ENCODE results near the gene ADCY9. TPM values are rescaled to one million over a fixed set of nuclear protein-coding genes. Genes with fewer than 3 reads are reported as not detected.
A peak's percentile ranks its signal among the peaks of the same experiment; 100 is the strongest.
"Not testable (repeated sequence)": the region's sequence is repeated elsewhere in the genome, so short reads cannot be mapped to it uniquely, and the experiment has no call there.

The ADCY9 gene
- total RNA-seq, result 1 to 10 TPM; 6.2 to 6.5 TPM
- polyA plus RNA-seq, result under 1 TPM; 0.20 to 0.75 (median 0.71) TPM
- total RNA-seq, result 13.7 to 23.0 (median 18.3) reads per million in 6 experiments

- peak; percentile 55 to 85 (median 74) for DNase-seq
- H3K36me3 Mint-ChIP-seq, result peaks cover 0 to 3% (median 0%) of the 10 kb centered on the region in 3 donors
- peak; percentile 60 to 68 for ATAC-seq
- H3K27ac Mint-ChIP-seq, result peak within 1 kb of the TSS; percentile 61 to 90 (median 76)
- H3K27me3 Mint-ChIP-seq, result peaks cover 0 to 4% (median 3%) of the 10 kb centered on the region in 5 donors
- H3K4me1 Mint-ChIP-seq, result peaks cover 18 to 40% (median 38%) of the 10 kb centered on the region in 4 donors
- no peaks in the 10 kb centered on the region for H3K9me3 Mint-ChIP-seq
- POLR2A ChIA-PET, result interaction anchor here (0.6 to 1.8 kb wide), 3 partner anchors 137 to 399 kb away, joined by 3 to 5 read pairs (median 3); partner anchors contain the start of genes TFAP4 and TRAP1
- H3K4me3 Mint-ChIP-seq, result peak within 1 kb of the TSS; percentile 77 to 92 (median 87)
Observed at GRCh38 chr16:4116325-4117249, at the start of gene ADCY9. ADCY9 (minus strand) TSS chr16:4116442; CDS start chr16:4115442, 1,000 bp downstream.

GRCh38 chr16:4160658-4161430 lies 44.6 kb upstream of the ADCY9 start:
- no peak overlapping the region for H3K4me3 Mint-ChIP-seq
- ATAC-seq (no peak), DNase-seq (no peak)
- H3K36me3 Mint-ChIP-seq, result no peaks in the 10 kb centered on the region
- peaks cover 0 to 4% (median 0%) of the 10 kb centered on the region in 9 donors for H3K9me3 Mint-ChIP-seq
- peaks cover 0 to 1% (median 0%) of the 10 kb centered on the region in 4 donors for H3K4me1 Mint-ChIP-seq
- H3K27me3 Mint-ChIP-seq, result peaks cover 0 to 2% (median 0%) of the 10 kb centered on the region in 5 donors
- POLR2A ChIA-PET, result no interaction called here
- no peak overlapping the region for H3K27ac Mint-ChIP-seq

DNA sequence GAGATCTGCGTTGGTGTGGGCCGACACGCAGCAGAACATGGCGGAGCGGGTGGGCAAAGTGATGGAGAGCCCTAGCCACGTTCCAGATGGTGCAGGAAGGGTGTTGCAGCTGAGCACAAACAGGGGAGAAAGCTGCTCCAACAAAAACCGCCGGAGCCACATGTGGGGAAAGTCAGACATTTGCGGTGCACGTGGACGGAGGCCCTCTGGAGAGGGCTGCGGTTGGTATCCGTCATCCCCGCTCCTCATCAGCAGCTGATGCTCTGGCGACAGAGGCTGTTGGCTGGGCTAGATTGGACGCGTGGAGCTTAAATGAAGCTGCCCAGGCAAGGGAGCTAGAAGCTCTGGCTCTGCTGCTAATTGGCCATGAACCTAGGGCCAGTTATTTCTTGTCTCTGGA lies 43.5 kb upstream of the ADCY9 start:
- Mint-ChIP-seq H3K4me3 (no peak overlapping the region), H3K27me3 (peaks cover 0 to 3% (median 0%) of the 10 kb centered on the region in 5 donors), H3K36me3 (no peaks in the 10 kb centered on the region), H3K4me1 (peaks cover 0 to 1% (median 0%) of the 10 kb centered on the region in 4 donors), H3K9me3 (peaks cover 0 to 4% (median 0%) of the 10 kb centered on the region in 9 donors), H3K27ac (peak overlapping the region in 1 of 10 donors; percentile 37)
- DNase-seq (no peak), ATAC-seq (no peak)
- POLR2A ChIA-PET, result no interaction called here

DNA sequence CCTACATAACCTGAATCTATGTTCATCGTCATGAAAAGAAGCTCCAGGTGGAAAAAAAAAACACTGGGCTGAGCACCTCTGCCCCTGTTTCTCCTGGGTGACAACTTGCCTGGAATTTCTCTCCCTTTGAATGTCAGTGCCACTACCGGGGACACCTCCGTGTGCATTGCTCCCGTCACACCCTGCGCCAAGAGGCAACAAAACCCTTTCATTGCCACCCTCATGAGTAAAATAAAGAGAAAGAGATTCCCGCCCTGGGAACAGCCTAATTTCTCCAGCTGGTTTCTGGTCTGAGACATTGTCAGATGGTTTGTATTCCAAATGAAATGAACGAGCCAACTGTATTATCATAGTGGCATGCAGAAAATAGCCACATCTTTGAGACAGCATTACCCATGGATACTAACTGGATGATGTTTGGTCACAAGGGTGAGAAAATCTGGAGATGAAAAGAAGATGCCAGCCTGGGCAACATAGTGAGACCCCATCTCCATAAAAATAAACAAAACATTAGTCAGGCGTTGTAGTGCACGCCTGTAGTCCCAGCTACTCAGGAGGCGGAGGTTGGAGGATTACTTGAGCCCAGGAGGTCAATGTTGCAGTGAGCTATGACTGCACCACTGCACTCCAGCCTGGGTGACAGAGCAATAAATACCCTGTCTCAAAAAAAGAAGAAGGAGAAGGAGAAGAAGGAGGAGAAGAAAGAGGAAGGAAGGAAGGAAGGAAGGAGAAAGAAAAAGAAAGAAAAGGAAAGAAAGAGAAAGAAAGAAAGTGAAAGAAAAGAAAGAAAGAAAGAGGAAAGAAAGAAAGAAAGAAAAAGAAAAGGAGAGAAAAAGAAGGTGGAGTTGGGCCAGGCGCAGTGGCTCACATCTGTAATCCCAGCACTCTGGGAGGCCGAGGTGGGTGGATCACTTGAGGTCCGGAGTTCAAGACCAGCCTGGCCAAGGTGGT lies 42.2 kb upstream of the ADCY9 start:
- ATAC-seq, result no peak
- H3K36me3 Mint-ChIP-seq, result no peaks in the 10 kb centered on the region
- peaks cover 0 to 3% (median 0%) of the 10 kb centered on the region in 5 donors for H3K27me3 Mint-ChIP-seq
- DNase-seq, result no peak
- no peaks in the 10 kb centered on the region for H3K4me1 Mint-ChIP-seq
- peaks cover 0 to 4% (median 0%) of the 10 kb centered on the region in 9 donors for H3K9me3 Mint-ChIP-seq
- POLR2A ChIA-PET, result no interaction called here
- H3K27ac Mint-ChIP-seq, result peak overlapping the region in 1 of 10 donors; percentile 11
- H3K4me3 Mint-ChIP-seq, result no peak overlapping the region

DNA sequence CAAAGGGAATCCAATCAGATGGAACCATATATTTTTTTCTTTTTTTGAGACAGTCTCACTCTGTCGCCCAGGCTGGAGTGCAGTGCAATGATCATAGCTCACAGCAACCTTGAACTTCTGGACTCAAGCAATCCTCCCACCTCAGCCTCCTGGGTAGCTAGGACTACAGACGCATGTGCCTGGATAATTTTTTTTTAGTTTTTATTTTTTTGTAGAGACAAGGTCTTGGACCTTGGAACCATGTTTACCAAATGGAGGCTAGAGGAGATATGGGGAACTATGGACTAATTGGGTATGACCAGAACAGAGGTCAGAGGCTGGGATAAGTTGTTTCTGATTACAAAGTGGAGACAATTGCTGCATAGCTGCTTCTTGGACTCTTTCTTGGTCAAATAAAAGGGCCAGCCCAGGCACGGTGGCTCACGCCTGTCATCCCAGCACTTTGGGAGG lies 41.2 kb upstream of the ADCY9 start:
- POLR2A ChIA-PET, result no interaction called here
- ATAC-seq, result no peak
- Mint-ChIP-seq H3K36me3 (no peaks in the 10 kb centered on the region), H3K4me3 (no peak overlapping the region), H3K9me3 (peaks cover 0 to 4% (median 0%) of the 10 kb centered on the region in 9 donors), H3K4me1 (no peaks in the 10 kb centered on the region), H3K27me3 (peaks cover 0 to 3% (median 0%) of the 10 kb centered on the region in 5 donors), H3K27ac (peak overlapping the region in 1 of 10 donors; percentile 71)
- DNase-seq, result no peak

DNA sequence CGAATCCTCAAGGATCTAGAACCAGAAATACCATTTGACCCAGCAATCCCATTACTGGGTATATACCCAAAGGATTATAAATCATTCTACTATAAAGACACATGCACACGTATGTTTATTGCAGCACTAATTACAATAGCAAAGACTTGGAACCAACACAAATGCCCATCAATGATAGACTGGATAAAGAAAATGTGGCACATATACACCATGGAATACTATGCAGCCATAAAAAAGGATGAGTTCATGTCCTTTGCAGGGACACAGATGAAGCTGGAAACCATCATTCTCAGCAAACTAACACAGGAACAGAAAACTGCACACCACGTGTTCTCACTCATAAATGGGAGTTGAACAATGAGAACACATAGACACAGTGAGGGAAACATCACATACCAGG lies 40.3 kb upstream of the ADCY9 start:
- H3K27me3 Mint-ChIP-seq, H3K4me1 Mint-ChIP-seq, DNase-seq, H3K4me3 Mint-ChIP-seq, POLR2A ChIA-PET, H3K27ac Mint-ChIP-seq, H3K36me3 Mint-ChIP-seq, H3K9me3 Mint-ChIP-seq, ATAC-seq: not testable (repeated sequence)

GRCh38 chr16:4153364-4153763 lies 37.1 kb upstream of the ADCY9 start:
- not testable (repeated sequence) for DNase-seq
- peak overlapping the region in 1 of 10 donors; percentile 52 for H3K27ac Mint-ChIP-seq

GRCh38 chr16:4152267-4152666 lies 36.0 kb upstream of the ADCY9 start:
- POLR2A ChIA-PET, result no interaction called here
- Mint-ChIP-seq H3K4me1 (no peaks in the 10 kb centered on the region), H3K27ac (no peak overlapping the region)

More at GRCh38 chr16:4153364-4153763, 37.1 kb upstream of the ADCY9 start:
- H3K9me3 Mint-ChIP-seq, H3K4me3 Mint-ChIP-seq, H3K36me3 Mint-ChIP-seq, H3K4me1 Mint-ChIP-seq, POLR2A ChIA-PET, ATAC-seq, H3K27me3 Mint-ChIP-seq: not testable (repeated sequence)

GRCh38 chr16:4147236-4147635 lies 31.0 kb upstream of the ADCY9 start:
- no peak for ATAC-seq
- no peaks in the 10 kb centered on the region for H3K36me3 Mint-ChIP-seq
- no peak overlapping the region for H3K4me3 Mint-ChIP-seq
- peaks cover 0 to 8% (median 3%) of the 10 kb centered on the region in 4 donors for H3K4me1 Mint-ChIP-seq
- POLR2A ChIA-PET, result no interaction called here
- peaks cover 0 to 3% (median 0%) of the 10 kb centered on the region in 5 donors for H3K27me3 Mint-ChIP-seq
- no peak for DNase-seq
- peak overlapping the region in 1 of 10 donors; percentile 53 for H3K27ac Mint-ChIP-seq
- no peaks in the 10 kb centered on the region for H3K9me3 Mint-ChIP-seq

More at GRCh38 chr16:4152267-4152666, 36.0 kb upstream of the ADCY9 start:
- Mint-ChIP-seq H3K36me3 (no peaks in the 10 kb centered on the region), H3K4me3 (no peak overlapping the region), H3K9me3 (peaks cover 0 to 4% (median 0%) of the 10 kb centered on the region in 9 donors), H3K27me3 (peaks cover 0 to 3% (median under 1%) of the 10 kb centered on the region in 5 donors)
- no peak for DNase-seq
- ATAC-seq, result no peak

- ATAC-seq, result peak in 1 of 2 donors; percentile 77
- Mint-ChIP-seq H3K36me3 (no peaks in the 10 kb centered on the region), H3K4me3 (no peak overlapping the region), H3K27ac (peak overlapping the region in 4 of 10 donors; percentile 24 to 60 (median 44)), H3K27me3 (peaks cover 0 to 9% (median 3%) of the 10 kb centered on the region in 5 donors), H3K9me3 (peaks cover 0 to 2% (median 0%) of the 10 kb centered on the region in 9 donors), H3K4me1 (peaks cover 0 to 10% (median 5%) of the 10 kb centered on the region in 4 donors)
- POLR2A ChIA-PET, result no interaction called here
- peak in 7 of 10 donors; percentile 1 to 60 (median 23) for DNase-seq
Observed at GRCh38 chr16:4142268-4142667, 26.0 kb upstream of the ADCY9 start.

GRCh38 chr16:4141604-4142003 lies 25.4 kb upstream of the ADCY9 start:
- POLR2A ChIA-PET, result no interaction called here
- DNase-seq (no peak), ATAC-seq (no peak)
- no peaks in the 10 kb centered on the region for H3K36me3 Mint-ChIP-seq
- H3K27ac Mint-ChIP-seq, result no peak overlapping the region
- H3K4me1 Mint-ChIP-seq, result peaks cover 0 to 10% (median 6%) of the 10 kb centered on the region in 4 donors
- no peak overlapping the region for H3K4me3 Mint-ChIP-seq
- peaks cover 0 to 2% (median 0%) of the 10 kb centered on the region in 9 donors for H3K9me3 Mint-ChIP-seq
- H3K27me3 Mint-ChIP-seq, result peaks cover 0 to 9% (median 3%) of the 10 kb centered on the region in 5 donors

All from naive thymus-derived CD8-positive, alpha-beta T cell (primary cell).